HEK293 (cell line): ENCODE results near the gene PDE4D.

Source experiments
- CTCF ChIA-PET: fragments of 350-600 bp; formaldehyde crosslinking; extraction: SDS; loops from one replicate; lab custom pipeline; 2021; ENCODE audit warnings: antibody characterized with exemption; lab: Yijun Ruan, JAX
- POLR2A ChIA-PET: fragments of 300-600 bp; formaldehyde crosslinking; extraction: SDS; loops from one replicate; lab custom pipeline; 2020; ENCODE audit warnings: antibody characterized with exemption, inconsistent platforms; lab: Yijun Ruan, JAX
- H3K27ac ChIP-seq: fragments of 200-500 bp; sonication (Bioruptor generic); 2 replicates; pipeline ENCODE4 v1.5.1; 2014; ENCODE audit warnings: low read depth, low read length, control low read depth, inconsistent platforms; ENCODE audit errors: extremely low read depth
- H3K36me3 ChIP-seq, 2 experiments: fragments of 200-500 bp in 1 of 2; sonication (Bioruptor generic) in 1 of 2; 1 replicate in 1 of 2; 2 replicates in 1 of 2; pipeline ENCODE4 v1.5.1; 2014 to 2017; ENCODE audit warnings: inconsistent platforms in 2 of 2, low read length in 2 of 2; ENCODE audit not compliant: control insufficient read depth in 2 of 2, insufficient read depth in 1 of 2
- H3K4me1 ChIP-seq: fragments of 200-500 bp; sonication (Bioruptor generic); 2 replicates; pipeline ENCODE4 v1.5.1; 2014; ENCODE audit warnings: mild to moderate bottlenecking, low read length, inconsistent platforms; ENCODE audit not compliant: control insufficient read depth, insufficient read depth
- H3K4me3 ChIP-seq: 2 replicates; pipeline ENCODE4 v1.5.1; 2011; ENCODE audit warnings: low read depth, mild to moderate bottlenecking, control low read depth, low read length, moderate library complexity
- H3K9me3 ChIP-seq: fragments of 200-500 bp; sonication (Bioruptor generic); 2 replicates; pipeline ENCODE4 v1.5.1; 2014; ENCODE audit warnings: low read depth, low read length, inconsistent platforms; ENCODE audit not compliant: control insufficient read depth, insufficient read depth
- GLIS2 ChIP-seq: fragments of 450-650 bp; formaldehyde crosslinking; IDR thresholded peaks from 2 replicates; pipeline ENCODE4 v1.5.1; 2016; ENCODE audit warnings: missing biosample characterization, missing genetic modification characterization
- SCRT1 ChIP-seq: fragments of 450-650 bp; formaldehyde crosslinking; IDR thresholded peaks from 2 replicates; pipeline ENCODE4 v1.5.1; 2016; ENCODE audit warnings: missing biosample characterization, missing genetic modification characterization, borderline replicate concordance
- YY2 ChIP-seq: fragments of 450-650 bp; formaldehyde crosslinking; IDR thresholded peaks from 2 replicates; pipeline ENCODE4 v1.5.1; 2016; ENCODE audit warnings: missing biosample characterization, missing genetic modification characterization
- ZBTB17 ChIP-seq: fragments of 450-650 bp; formaldehyde crosslinking; IDR thresholded peaks from 2 replicates; pipeline ENCODE4 v1.5.1; 2016; ENCODE audit warnings: missing biosample characterization, missing genetic modification characterization
- ZNF112 ChIP-seq: fragments of 450-650 bp; formaldehyde crosslinking; IDR thresholded peaks from 2 replicates; pipeline ENCODE4 v1.5.0; 2017; ENCODE audit warnings: missing biosample characterization, missing genetic modification characterization
- ZNF114 ChIP-seq: fragments of 450-650 bp; formaldehyde crosslinking; IDR thresholded peaks from 2 replicates; pipeline ENCODE4 v1.5.0; 2017; ENCODE audit warnings: missing biosample characterization, missing genetic modification characterization
- ZNF184 ChIP-seq: fragments of 450-650 bp; IDR thresholded peaks from 2 replicates; pipeline ENCODE4 v1.5.1; 2018; ENCODE audit warnings: missing biosample characterization, mild to moderate bottlenecking, missing genetic modification characterization
- ZNF211 ChIP-seq: fragments of 450-650 bp; formaldehyde crosslinking; IDR thresholded peaks from 2 replicates; pipeline ENCODE4 v1.5.1; 2016; ENCODE audit warnings: low read depth, missing biosample characterization, missing genetic modification characterization
- ZNF223 ChIP-seq: fragments of 450-650 bp; formaldehyde crosslinking; IDR thresholded peaks from 2 replicates; pipeline ENCODE4 v1.5.1; 2016; ENCODE audit warnings: missing biosample characterization, missing genetic modification characterization
- ZNF23 ChIP-seq: fragments of 450-650 bp; formaldehyde crosslinking; IDR thresholded peaks from 2 replicates; pipeline ENCODE4 v1.5.1; 2016; ENCODE audit warnings: missing biosample characterization, missing genetic modification characterization, borderline replicate concordance
- ZNF350 ChIP-seq: fragments of 450-650 bp; formaldehyde crosslinking; IDR thresholded peaks from 2 replicates; pipeline ENCODE4 v1.5.0; 2017; ENCODE audit warnings: missing biosample characterization, mild to moderate bottlenecking, missing genetic modification characterization
- ZNF366 ChIP-seq: fragments of 450-650 bp; formaldehyde crosslinking; conservative IDR thresholded peaks from 2 replicates; pipeline ENCODE4 v1.5.1; 2016; ENCODE audit warnings: missing biosample characterization, missing genetic modification characterization
- ZNF433 ChIP-seq: fragments of 450-650 bp; formaldehyde crosslinking; IDR thresholded peaks from 2 replicates; pipeline ENCODE4 v1.5.1; 2016; ENCODE audit warnings: missing biosample characterization, missing genetic modification characterization, low read depth
- ZNF768 ChIP-seq: fragments of 450-650 bp; formaldehyde crosslinking; IDR thresholded peaks from 2 replicates; pipeline ENCODE4 v1.5.1; 2018; ENCODE audit warnings: missing biosample characterization, mild to moderate bottlenecking, missing genetic modification characterization
- ZNF791 ChIP-seq: fragments of 450-650 bp; formaldehyde crosslinking; IDR thresholded peaks from 2 replicates; pipeline ENCODE4 v1.5.1; 2016; ENCODE audit warnings: missing biosample characterization, missing genetic modification characterization
- ZSCAN30 ChIP-seq: fragments of 450-650 bp; IDR thresholded peaks from 2 replicates; pipeline ENCODE4 v1.5.1; 2018; ENCODE audit warnings: missing biosample characterization, mild to moderate bottlenecking, missing genetic modification characterization, moderate library complexity
- TF ChIP-seq, protein P1 (sequence below): fragments of 450-650 bp; formaldehyde crosslinking; IDR thresholded peaks from 2 replicates; pipeline ENCODE4 v1.5.1; 2016; ENCODE audit warnings: missing biosample characterization, missing genetic modification characterization, low read depth
- TF ChIP-seq, protein P2 (sequence below): fragments of 450-650 bp; formaldehyde crosslinking; IDR thresholded peaks from 2 replicates; pipeline ENCODE4 v1.5.1; 2016; ENCODE audit warnings: missing biosample characterization, missing genetic modification characterization
- TF ChIP-seq, protein P3 (sequence below): fragments of 450-650 bp; formaldehyde crosslinking; IDR thresholded peaks from 2 replicates; pipeline ENCODE4 v1.5.0; 2017; ENCODE audit warnings: missing biosample characterization, missing genetic modification characterization, borderline replicate concordance
- TF ChIP-seq, protein P4 (sequence below): fragments of 450-650 bp; IDR thresholded peaks from 2 replicates; pipeline ENCODE4 v1.5.1; 2018; ENCODE audit warnings: missing biosample characterization, mild to moderate bottlenecking, missing genetic modification characterization
- TF ChIP-seq, protein P5 (sequence below): fragments of 450-650 bp; formaldehyde crosslinking; optimal IDR thresholded peaks from 2 replicates; pipeline ENCODE3; 2016; ENCODE audit warnings: missing biosample characterization, mild to moderate bottlenecking, missing genetic modification characterization
- TF ChIP-seq, protein P6 (sequence below): fragments of 450-650 bp; formaldehyde crosslinking; IDR thresholded peaks from 2 replicates; pipeline ENCODE4 v1.5.1; 2016; ENCODE audit warnings: missing biosample characterization, missing genetic modification characterization

Gene PDE4D

DNA sequence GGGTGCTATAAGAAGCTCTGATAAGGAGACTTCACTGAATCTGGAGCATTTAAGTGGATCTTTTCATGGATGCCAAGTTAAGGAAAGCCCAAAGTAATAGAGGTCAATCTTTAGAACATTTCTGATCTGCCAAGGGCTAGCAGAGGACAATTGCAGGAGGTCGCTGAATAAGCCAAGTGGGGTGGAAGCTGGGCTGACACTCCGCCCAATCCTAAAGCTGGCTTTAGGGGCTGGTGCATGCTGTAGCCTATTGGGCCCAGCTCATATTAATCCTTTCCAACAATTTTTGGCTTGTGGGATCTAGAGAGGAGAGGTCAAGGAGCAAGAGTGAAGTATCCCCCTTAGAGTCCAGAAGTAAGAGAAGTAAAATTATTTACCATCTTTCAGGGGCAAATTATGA lies 784.1 kb downstream of the PDE4D start (continued):
- TF ChIP-seq ZNF114 (no peak), ZNF23 (no peak)
- TF ChIP-seq, protein P1, sequence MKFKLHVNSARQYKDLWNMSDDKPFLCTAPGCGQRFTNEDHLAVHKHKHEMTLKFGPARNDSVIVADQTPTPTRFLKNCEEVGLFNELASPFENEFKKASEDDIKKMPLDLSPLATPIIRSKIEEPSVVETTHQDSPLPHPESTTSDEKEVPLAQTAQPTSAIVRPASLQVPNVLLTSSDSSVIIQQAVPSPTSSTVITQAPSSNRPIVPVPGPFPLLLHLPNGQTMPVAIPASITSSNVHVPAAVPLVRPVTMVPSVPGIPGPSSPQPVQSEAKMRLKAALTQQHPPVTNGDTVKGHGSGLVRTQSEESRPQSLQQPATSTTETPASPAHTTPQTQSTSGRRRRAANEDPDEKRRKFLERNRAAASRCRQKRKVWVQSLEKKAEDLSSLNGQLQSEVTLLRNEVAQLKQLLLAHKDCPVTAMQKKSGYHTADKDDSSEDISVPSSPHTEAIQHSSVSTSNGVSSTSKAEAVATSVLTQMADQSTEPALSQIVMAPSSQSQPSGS (tag by site-specific recombination): no peak

DNA sequence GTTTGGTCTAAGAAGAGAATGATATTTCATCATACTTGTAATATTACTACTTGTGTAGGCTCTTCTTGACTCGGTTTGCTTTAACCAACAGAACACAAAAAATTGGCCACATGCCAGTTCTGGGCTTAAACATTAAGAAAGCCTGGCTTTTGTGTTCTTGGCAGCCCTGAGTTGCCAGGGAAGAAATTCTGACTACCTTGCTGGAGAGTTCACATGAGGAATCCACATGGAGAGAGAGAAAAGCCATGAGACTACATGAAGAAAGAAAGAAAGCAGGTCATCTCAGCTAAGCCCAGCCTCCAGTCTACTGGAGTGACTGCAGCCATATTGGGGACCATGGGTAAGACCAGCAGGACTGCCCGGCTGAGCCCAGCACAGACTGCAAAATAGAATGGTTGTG lies 785.8 kb downstream of the PDE4D start:
- Histone ChIP-seq H3K4me1 (no peaks in the 10 kb centered on the region), H3K4me3 (no peak overlapping the region), H3K9me3 (no peaks in the 10 kb centered on the region), H3K27ac (no peak overlapping the region), H3K36me3 (no peaks in the 10 kb centered on the region)
- no peak for TF ChIP-seq ZSCAN30 (tag by site-specific recombination)
- peak; percentile 63; the same call in 1 of the 2 replicates for TF ChIP-seq ZNF350 (tag by site-specific recombination)
- TF ChIP-seq, protein P2, sequence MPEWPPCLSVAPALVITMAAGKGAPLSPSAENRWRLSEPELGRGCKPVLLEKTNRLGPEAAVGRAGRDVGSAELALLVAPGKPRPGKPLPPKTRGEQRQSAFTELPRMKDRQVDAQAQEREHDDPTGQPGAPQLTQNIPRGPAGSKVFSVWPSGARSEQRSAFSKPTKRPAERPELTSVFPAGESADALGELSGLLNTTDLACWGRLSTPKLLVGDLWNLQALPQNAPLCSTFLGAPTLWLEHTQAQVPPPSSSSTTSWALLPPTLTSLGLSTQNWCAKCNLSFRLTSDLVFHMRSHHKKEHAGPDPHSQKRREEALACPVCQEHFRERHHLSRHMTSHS (tag by site-specific recombination): no peak
- TF ChIP-seq ZBTB17 (tag by site-specific recombination): no peak
- TF ChIP-seq, protein P3, sequence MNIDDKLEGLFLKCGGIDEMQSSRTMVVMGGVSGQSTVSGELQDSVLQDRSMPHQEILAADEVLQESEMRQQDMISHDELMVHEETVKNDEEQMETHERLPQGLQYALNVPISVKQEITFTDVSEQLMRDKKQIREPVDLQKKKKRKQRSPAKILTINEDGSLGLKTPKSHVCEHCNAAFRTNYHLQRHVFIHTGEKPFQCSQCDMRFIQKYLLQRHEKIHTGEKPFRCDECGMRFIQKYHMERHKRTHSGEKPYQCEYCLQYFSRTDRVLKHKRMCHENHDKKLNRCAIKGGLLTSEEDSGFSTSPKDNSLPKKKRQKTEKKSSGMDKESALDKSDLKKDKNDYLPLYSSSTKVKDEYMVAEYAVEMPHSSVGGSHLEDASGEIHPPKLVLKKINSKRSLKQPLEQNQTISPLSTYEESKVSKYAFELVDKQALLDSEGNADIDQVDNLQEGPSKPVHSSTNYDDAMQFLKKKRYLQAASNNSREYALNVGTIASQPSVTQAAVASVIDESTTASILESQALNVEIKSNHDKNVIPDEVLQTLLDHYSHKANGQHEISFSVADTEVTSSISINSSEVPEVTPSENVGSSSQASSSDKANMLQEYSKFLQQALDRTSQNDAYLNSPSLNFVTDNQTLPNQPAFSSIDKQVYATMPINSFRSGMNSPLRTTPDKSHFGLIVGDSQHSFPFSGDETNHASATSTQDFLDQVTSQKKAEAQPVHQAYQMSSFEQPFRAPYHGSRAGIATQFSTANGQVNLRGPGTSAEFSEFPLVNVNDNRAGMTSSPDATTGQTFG (tag by site-specific recombination): no peak
- TF ChIP-seq GLIS2: no peak
- peak; percentile 71; the same call in 1 of the 2 replicates for TF ChIP-seq ZNF184 (tag by site-specific recombination)
- TF ChIP-seq ZNF223: no peak
- 0 out of 2 replicates have a peak, but pooled peaks have one; percentile 38 for TF ChIP-seq ZNF112
- TF ChIP-seq, protein P4, sequence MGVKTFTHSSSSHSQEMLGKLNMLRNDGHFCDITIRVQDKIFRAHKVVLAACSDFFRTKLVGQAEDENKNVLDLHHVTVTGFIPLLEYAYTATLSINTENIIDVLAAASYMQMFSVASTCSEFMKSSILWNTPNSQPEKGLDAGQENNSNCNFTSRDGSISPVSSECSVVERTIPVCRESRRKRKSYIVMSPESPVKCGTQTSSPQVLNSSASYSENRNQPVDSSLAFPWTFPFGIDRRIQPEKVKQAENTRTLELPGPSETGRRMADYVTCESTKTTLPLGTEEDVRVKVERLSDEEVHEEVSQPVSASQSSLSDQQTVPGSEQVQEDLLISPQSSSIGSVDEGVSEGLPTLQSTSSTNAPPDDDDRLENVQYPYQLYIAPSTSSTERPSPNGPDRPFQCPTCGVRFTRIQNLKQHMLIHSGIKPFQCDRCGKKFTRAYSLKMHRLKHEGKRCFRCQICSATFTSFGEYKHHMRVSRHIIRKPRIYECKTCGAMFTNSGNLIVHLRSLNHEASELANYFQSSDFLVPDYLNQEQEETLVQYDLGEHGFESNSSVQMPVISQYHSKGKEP (tag by site-specific recombination): peak; percentile 62; the same call in 1 of the 2 replicates
- no peak for TF ChIP-seq ZNF791 (tag by site-specific recombination)
- no peak for TF ChIP-seq ZNF211
- POLR2A ChIA-PET: no interaction called here
- CTCF ChIA-PET: no interaction called here

DNA sequence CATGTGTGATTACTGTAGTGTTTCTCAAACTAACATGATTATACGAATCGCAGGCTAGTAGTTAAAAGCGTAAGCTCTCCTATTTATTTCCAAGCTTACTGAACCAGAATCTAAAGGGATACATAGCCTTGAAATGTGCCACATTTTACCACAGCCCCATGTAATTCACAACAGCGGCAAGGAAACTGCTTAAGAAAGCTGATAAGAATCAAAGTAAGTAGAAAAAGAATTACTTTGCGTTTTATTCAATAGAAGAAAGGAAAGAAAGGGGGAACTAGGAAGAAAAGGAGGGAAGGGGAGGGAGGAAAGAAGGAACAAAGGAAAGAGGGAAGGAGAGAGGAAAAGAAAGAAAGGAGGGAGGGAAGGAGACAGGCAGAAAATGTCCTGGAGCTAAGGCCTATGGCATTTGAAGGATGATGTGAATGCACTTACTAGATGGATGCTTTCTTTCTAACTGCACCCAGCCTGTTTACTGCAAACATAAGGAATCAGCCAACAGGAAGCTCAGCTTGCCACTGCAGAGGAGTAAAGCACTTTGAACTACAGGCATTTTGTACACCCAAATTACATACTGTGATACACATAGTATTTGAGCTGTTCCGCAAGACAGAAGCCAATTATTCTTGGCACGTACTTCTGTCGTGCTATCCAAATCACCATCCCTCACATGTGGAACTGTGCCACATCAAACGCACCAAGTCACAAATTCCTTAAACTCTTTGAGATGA lies 789.0 kb downstream of the PDE4D start:
- Histone ChIP-seq H3K4me1 (no peaks in the 10 kb centered on the region), H3K9me3 (no peaks in the 10 kb centered on the region), H3K4me3 (no peak overlapping the region), H3K36me3 (no peaks in the 10 kb centered on the region), H3K27ac (no peak overlapping the region)
- TF ChIP-seq ZNF366 (peak; percentile 81), SCRT1 (tag by site-specific recombination) (no peak), ZNF433 (tag by site-specific recombination) (no peak), ZNF768 (tag by site-specific recombination) (no peak), YY2 (no peak), ZNF791 (tag by site-specific recombination) (no peak)
- TF ChIP-seq, protein P5, sequence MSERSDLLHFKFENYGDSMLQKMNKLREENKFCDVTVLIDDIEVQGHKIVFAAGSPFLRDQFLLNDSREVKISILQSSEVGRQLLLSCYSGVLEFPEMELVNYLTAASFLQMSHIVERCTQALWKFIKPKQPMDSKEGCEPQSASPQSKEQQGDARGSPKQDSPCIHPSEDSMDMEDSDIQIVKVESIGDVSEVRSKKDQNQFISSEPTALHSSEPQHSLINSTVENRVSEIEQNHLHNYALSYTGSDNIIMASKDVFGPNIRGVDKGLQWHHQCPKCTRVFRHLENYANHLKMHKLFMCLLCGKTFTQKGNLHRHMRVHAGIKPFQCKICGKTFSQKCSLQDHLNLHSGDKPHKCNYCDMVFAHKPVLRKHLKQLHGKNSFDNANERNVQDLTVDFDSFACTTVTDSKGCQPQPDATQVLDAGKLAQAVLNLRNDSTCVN (tag by site-specific recombination): no peak
- TF ChIP-seq, protein P6, sequence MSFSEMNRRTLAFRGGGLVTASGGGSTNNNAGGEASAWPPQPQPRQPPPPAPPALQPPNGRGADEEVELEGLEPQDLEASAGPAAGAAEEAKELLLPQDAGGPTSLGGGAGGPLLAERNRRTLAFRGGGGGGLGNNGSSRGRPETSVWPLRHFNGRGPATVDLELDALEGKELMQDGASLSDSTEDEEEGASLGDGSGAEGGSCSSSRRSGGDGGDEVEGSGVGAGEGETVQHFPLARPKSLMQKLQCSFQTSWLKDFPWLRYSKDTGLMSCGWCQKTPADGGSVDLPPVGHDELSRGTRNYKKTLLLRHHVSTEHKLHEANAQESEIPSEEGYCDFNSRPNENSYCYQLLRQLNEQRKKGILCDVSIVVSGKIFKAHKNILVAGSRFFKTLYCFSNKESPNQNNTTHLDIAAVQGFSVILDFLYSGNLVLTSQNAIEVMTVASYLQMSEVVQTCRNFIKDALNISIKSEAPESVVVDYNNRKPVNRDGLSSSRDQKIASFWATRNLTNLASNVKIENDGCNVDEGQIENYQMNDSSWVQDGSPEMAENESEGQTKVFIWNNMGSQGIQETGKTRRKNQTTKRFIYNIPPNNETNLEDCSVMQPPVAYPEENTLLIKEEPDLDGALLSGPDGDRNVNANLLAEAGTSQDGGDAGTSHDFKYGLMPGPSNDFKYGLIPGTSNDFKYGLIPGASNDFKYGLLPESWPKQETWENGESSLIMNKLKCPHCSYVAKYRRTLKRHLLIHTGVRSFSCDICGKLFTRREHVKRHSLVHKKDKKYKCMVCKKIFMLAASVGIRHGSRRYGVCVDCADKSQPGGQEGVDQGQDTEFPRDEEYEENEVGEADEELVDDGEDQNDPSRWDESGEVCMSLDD (tag by site-specific recombination): no peak
- ChIA-PET POLR2A (no interaction called here), CTCF (interaction anchor here (0.6 kb wide), 1 partner anchor 207 kb away, joined by 3 read pairs; no protein-coding TSS in a partner anchor)
